HEK293T (cell line): ENCODE measurements around the gene RASA2.

Experiments
- BHLHE40 ChIP-seq: fragments of 450-650 bp; IDR thresholded peaks from 2 replicates; pipeline ENCODE4 v1.6.1; 2016; ENCODE audit warnings: mild to moderate bottlenecking, moderate library complexity, borderline replicate concordance
- ELF4 ChIP-seq: fragments of 450-650 bp; IDR thresholded peaks from 2 replicates; pipeline ENCODE4 v1.6.1; 2017; ENCODE audit warnings: antibody characterized with exemption
- FOXK2 ChIP-seq: fragments of 450-650 bp; IDR thresholded peaks from 2 replicates; pipeline ENCODE4 v1.6.1; 2016; ENCODE audit warnings: mild to moderate bottlenecking
- FOXM1 ChIP-seq: fragments of 450-650 bp; IDR thresholded peaks from 2 replicates; pipeline ENCODE4 v1.6.1; 2017; ENCODE audit warnings: mild to moderate bottlenecking, borderline replicate concordance
- NFRKB ChIP-seq: fragments of 450-650 bp; IDR thresholded peaks from 2 replicates; pipeline ENCODE4 v1.6.1; 2016; ENCODE audit warnings: mild to moderate bottlenecking, moderate library complexity
- SP1 ChIP-seq: fragments of 450-650 bp; IDR thresholded peaks from 2 replicates; pipeline ENCODE4 v1.6.1; 2017
- TARDBP ChIP-seq: fragments of 450-650 bp; IDR thresholded peaks from 2 replicates; pipeline ENCODE4 v1.6.1; 2016

GRCh38 chr3:141660614-141660947 lies 173.8 kb downstream of the RASA2 start:
- no peak for TF ChIP-seq BHLHE40
- TF ChIP-seq FOXM1 = no peak
- no peak for TF ChIP-seq FOXK2
- TF ChIP-seq ELF4 = no peak
- TF ChIP-seq SP1 = no peak
- no peak for TF ChIP-seq TARDBP
- no peak for TF ChIP-seq NFRKB
